ENCODE data around the gene IQGAP2. TPM values are rescaled to one million over a fixed set of nuclear protein-coding genes. Genes with fewer than 3 reads are reported as not detected.

IQGAP2 gene
- total and polyA plus RNA-seq, 2 donors (not counting 1 experiment from before 2014, with no cell fraction given): 8.1 to 15.0 TPM

GRCh38 chr5:76667495-76667894 is 264.4 kb downstream of the IQGAP2 start:
- no peak overlapping the region for H3K4me3 Mint-ChIP-seq
- Histone ChIP-seq H3K27me3 (replicated peaks in 1 of 4; ENCODE audit: control extremely low read depth in 1 of 4, control insufficient read depth in 3 of 4, insufficient read depth in 4 of 4, low read length in 3 of 4) (no peaks in the 10 kb centered on the region), H3K4me1 (ENCODE audit: control insufficient read depth in 2 of 2, insufficient read depth in 2 of 2, low read length in 2 of 2) (no peaks in the 10 kb centered on the region), H3K79me2 (ENCODE audit: control insufficient read depth, insufficient read depth, low read length) (no peaks in the 10 kb centered on the region), H3K9ac (ENCODE audit: low read length) (no peak overlapping the region), H3K4me3 (ENCODE audit: control extremely low read depth in 1 of 5, extremely low read depth in 1 of 5, insufficient read depth in 1 of 5, low read depth in 2 of 5, low read length in 4 of 5) (no peak overlapping the region), H3K36me3 (replicated peaks in 1 of 2; ENCODE audit: control extremely low read depth in 1 of 2, control insufficient read depth in 1 of 2, extremely low read depth in 1 of 2, insufficient read depth in 2 of 2, low read length in 1 of 2) (no peaks in the 10 kb centered on the region), H2AFZ (ENCODE audit: insufficient read depth, low read depth, low read length, poor library complexity, severe bottlenecking) (no peak overlapping the region), H3K27ac (ENCODE audit: low read length in 2 of 2) (no peak overlapping the region), H3K4me2 (replicated peaks; ENCODE audit: low read depth, low read length, poor library complexity, severe bottlenecking) (no peak overlapping the region), H4K20me1 (ENCODE audit: control insufficient read depth, insufficient read depth, low read length, poor library complexity, severe bottlenecking) (no peaks in the 10 kb centered on the region), H3K9me3 (ENCODE audit: control extremely low read depth in 1 of 3, control insufficient read depth in 2 of 3, insufficient read depth in 1 of 3, low read length in 2 of 3) (no peaks in the 10 kb centered on the region)
- H3K27ac Mint-ChIP-seq: no peak overlapping the region
- H3K9me3 Mint-ChIP-seq (ENCODE audit: insufficient read depth): no peaks in the 10 kb centered on the region
- peaks cover 8% of the 10 kb centered on the region for H3K4me1 Mint-ChIP-seq
- intact Hi-C loops (cut with micrococcal nuclease): no loop called here
- TF ChIP-seq, protein P1, sequence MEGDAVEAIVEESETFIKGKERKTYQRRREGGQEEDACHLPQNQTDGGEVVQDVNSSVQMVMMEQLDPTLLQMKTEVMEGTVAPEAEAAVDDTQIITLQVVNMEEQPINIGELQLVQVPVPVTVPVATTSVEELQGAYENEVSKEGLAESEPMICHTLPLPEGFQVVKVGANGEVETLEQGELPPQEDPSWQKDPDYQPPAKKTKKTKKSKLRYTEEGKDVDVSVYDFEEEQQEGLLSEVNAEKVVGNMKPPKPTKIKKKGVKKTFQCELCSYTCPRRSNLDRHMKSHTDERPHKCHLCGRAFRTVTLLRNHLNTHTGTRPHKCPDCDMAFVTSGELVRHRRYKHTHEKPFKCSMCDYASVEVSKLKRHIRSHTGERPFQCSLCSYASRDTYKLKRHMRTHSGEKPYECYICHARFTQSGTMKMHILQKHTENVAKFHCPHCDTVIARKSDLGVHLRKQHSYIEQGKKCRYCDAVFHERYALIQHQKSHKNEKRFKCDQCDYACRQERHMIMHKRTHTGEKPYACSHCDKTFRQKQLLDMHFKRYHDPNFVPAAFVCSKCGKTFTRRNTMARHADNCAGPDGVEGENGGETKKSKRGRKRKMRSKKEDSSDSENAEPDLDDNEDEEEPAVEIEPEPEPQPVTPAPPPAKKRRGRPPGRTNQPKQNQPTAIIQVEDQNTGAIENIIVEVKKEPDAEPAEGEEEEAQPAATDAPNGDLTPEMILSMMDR (IDR thresholded peaks at IDR 0.05): no peak
- no peak for TF ChIP-seq EZH2 (IDR thresholded peaks at IDR 0.05; ENCODE audit: borderline replicate concordance, insufficient read depth, low read depth, low read length, poor library complexity, severe bottlenecking)
- no CpG with 5 or more reads among the region's 2 CpGs for WGBS (ENCODE audit: insufficient coverage)
- CTCF ChIA-PET: no interaction called here
- H3K27me3 Mint-ChIP-seq: no peaks in the 10 kb centered on the region
- DNase-seq (no peak), ATAC-seq (ENCODE audit: low read depth) (no peak)
- POLR2A ChIA-PET: no interaction called here

GRCh38 chr5:76669245-76669644 is 266.2 kb downstream of the IQGAP2 start:
- no peak overlapping the region for H3K27ac Mint-ChIP-seq
- TF ChIP-seq EZH2 (IDR thresholded peaks at IDR 0.05; ENCODE audit: borderline replicate concordance, insufficient read depth, low read depth, low read length, poor library complexity, severe bottlenecking): no peak
- TF ChIP-seq, protein P1 (IDR thresholded peaks at IDR 0.05): no peak
- WGBS (ENCODE audit: insufficient coverage): 95% methylated on average over 5 of the region's 5 CpGs

More at GRCh38 chr5:76669245-76669644, 266.2 kb downstream of the IQGAP2 start:
- ChIA-PET POLR2A (no interaction called here), CTCF (no interaction called here)
- H3K4me3 Mint-ChIP-seq: no peak overlapping the region
- Histone ChIP-seq H3K36me3 (replicated peaks in 1 of 2; ENCODE audit: control extremely low read depth in 1 of 2, control insufficient read depth in 1 of 2, extremely low read depth in 1 of 2, insufficient read depth in 2 of 2, low read length in 1 of 2) (no peaks in the 10 kb centered on the region), H3K27ac (ENCODE audit: low read length in 2 of 2) (no peak overlapping the region), H2AFZ (ENCODE audit: insufficient read depth, low read depth, low read length, poor library complexity, severe bottlenecking) (no peak overlapping the region), H3K79me2 (ENCODE audit: control insufficient read depth, insufficient read depth, low read length) (no peaks in the 10 kb centered on the region), H3K4me2 (replicated peaks; ENCODE audit: low read depth, low read length, poor library complexity, severe bottlenecking) (no peak overlapping the region), H3K9me3 (ENCODE audit: control extremely low read depth in 1 of 3, control insufficient read depth in 2 of 3, insufficient read depth in 1 of 3, low read length in 2 of 3) (no peaks in the 10 kb centered on the region), H3K4me3 (ENCODE audit: control extremely low read depth in 1 of 5, extremely low read depth in 1 of 5, insufficient read depth in 1 of 5, low read depth in 2 of 5, low read length in 4 of 5) (no peak overlapping the region), H3K9ac (ENCODE audit: low read length) (no peak overlapping the region), H4K20me1 (ENCODE audit: control insufficient read depth, insufficient read depth, low read length, poor library complexity, severe bottlenecking) (no peaks in the 10 kb centered on the region), H3K27me3 (replicated peaks in 1 of 4; ENCODE audit: control extremely low read depth in 1 of 4, control insufficient read depth in 3 of 4, insufficient read depth in 4 of 4, low read length in 3 of 4) (no peaks in the 10 kb centered on the region), H3K4me1 (ENCODE audit: control insufficient read depth in 2 of 2, insufficient read depth in 2 of 2, low read length in 2 of 2) (no peaks in the 10 kb centered on the region)
- H3K27me3 Mint-ChIP-seq: no peaks in the 10 kb centered on the region
- ATAC-seq (ENCODE audit: low read depth): no peak
- DNase-seq: no peak
- intact Hi-C loops (cut with micrococcal nuclease): no loop called here
- H3K4me1 Mint-ChIP-seq: peaks cover under 1% of the 10 kb centered on the region
- H3K9me3 Mint-ChIP-seq (ENCODE audit: insufficient read depth): no peaks in the 10 kb centered on the region
